HG02678 (cell line): Measurements from ENCODE around the gene ATP6AP1.

Experiments used
- ATAC-seq: cut with Tn5 transposase; IDR thresholded peaks from one replicate; pipeline ENCODE4 v1.9.1; 2021; ENCODE audit warnings: mild to moderate bottlenecking, moderate library complexity; ENCODE audit not compliant: unreplicated experiment

Gene ATP6AP1

DNA sequence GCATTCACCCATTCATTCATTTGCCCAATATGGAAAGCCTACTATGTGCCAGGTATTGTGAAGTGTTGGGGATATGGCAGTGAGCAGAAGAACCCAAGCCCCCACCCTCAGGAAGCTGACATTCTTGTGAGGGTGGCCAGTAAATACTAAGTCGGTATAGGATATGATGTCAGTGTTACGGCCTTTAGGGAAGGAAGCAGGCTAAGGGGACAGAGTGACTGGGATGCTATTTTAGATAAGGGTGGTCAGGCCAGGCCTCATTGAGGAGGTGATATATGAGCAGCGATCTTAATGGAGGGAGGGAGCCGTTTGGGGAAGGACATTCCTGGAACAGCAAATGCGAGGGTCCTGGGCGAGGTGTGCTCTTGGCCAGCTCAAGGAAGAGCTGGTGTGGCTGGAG lies 2.0 kb downstream of the ATP6AP1 start:
- ATAC-seq, result no peak

DNA sequence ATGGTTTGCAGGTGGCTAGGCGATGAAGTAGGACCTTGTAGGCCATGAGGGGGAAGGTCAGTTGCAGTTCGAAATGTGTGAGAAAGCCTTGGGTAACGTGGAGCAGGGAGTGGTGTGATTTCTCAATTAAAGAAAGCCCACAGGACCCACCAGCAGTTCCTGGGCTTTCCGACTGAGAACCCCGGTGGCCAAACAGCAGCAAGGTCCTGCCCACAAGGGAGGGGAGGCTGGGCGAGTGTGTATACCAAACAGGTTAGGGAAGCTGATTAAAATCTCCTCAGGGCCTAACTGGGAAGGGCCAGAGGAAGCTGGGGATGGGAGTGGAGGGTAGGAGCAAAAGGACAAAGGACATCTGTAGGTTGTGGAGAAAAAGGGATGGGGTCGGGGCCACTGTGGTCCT lies 2.4 kb downstream of the ATP6AP1 start:
- no peak for ATAC-seq

DNA sequence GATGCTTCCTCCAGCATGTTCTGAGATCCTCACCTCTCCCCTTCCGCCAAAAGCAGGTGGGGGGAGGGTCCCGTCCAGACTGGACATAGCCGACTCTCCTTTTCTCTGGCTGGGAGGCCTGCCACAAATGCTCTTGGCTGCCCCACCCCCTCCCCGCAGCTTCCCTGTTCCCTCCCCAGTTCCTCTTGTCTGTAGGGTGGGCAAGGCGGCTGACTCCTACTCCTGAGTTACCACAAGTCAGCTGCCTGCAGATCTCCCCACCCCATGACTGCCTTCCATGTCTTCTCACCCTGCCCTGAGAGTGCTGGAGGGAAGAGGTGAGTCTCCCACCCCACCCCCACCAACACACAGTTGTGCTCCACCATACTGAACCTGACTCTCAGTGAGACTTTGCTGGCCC lies 2.9 kb downstream of the ATP6AP1 start:
- ATAC-seq, result no peak

DNA sequence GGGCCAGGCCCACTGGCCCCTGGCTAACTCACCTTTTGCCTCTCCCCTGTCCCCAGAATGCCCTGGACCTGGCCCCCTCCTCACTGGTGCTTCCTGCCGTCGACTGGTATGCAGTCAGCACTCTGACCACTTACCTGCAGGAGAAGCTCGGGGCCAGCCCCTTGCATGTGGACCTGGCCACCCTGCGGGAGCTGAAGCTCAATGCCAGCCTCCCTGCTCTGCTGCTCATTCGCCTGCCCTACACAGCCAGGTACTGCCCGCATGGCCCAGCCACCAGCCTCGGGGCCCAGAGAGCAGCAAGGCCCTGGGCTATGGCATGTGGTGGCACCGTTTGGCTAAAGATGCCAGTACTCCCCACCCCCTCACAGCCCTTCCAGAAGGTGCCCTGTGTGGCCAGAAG lies 3.7 kb downstream of the ATP6AP1 start:
- ATAC-seq, result no peak

DNA sequence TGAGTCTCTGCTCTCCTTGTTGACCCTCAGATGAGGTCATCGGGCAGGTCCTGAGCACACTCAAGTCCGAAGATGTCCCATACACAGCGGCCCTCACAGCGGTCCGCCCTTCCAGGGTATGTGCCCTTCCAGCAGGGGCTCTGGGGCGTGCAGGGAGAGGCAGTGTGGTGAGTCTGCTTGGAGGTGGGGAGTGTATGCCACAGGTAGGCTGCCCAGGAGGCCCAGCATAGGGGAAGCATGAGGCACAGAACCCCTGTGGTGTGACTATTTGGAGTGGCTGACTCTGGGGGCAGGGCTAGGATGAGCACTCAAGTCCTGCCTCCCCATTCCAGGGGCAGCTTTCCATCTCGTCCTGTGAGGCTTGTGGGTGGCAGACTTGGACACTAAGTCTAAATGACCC lies 5.1 kb downstream of the ATP6AP1 start:
- ATAC-seq, result no peak

DNA sequence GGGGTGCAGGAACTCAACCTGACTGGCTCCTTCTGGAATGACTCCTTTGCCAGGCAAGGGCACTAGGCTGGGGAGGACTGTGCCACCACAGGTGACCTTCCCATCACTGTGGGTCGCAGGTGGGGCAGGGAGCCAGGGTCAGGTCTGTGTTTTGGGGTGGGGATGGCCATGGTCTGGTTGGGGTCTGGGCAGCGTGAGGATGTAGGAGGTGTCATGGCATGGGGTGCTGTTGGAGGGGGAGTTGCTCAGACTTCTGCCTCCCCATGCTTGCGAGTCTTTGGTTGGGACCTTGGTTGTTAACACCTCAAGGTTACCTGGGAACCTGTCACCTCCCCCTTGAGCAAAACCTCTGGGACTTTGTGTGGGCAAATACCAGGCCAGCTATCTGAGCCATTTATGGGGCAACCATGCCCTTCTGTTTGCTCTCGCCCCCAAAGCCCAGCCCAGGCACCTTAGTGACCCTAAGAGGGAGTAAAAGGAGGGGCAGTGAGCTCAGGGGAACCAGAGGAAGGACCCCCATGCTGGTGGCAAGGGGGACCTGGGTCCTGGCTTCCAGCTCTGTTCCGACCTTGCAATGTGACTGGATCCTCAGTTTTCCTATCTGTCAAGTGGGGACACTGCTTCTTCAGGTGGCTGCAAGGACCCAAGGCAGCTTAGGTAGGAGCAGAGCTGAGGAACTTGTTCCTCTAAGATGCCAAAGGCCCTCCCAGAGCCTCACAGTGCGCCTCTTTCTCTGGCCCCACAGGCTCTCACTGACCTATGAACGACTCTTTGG lies 6.1 kb downstream of the ATP6AP1 start:
- ATAC-seq, result no peak

DNA sequence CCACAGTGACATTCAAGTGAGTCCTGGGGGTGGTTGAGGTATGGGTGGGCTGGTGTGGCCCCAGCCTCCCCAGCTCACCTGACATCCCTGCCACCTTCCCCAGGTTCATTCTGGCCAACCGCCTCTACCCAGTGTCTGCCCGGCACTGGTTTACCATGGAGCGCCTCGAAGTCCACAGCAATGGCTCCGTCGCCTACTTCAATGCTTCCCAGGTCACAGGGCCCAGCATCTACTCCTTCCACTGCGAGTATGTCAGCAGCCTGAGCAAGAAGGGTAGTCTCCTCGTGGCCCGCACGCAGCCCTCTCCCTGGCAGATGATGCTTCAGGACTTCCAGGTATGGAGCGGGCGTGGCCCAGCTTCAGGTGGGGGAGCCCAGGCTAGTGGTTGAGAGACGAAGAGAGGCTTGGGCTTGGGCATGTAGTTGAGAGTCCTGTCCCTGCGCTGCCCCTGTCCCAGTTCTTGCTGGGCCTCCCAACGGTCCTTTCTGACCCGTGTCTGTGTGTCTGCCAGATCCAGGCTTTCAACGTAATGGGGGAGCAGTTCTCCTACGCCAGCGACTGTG lies 6.8 kb downstream of the ATP6AP1 start:
- ATAC-seq, result no peak

DNA sequence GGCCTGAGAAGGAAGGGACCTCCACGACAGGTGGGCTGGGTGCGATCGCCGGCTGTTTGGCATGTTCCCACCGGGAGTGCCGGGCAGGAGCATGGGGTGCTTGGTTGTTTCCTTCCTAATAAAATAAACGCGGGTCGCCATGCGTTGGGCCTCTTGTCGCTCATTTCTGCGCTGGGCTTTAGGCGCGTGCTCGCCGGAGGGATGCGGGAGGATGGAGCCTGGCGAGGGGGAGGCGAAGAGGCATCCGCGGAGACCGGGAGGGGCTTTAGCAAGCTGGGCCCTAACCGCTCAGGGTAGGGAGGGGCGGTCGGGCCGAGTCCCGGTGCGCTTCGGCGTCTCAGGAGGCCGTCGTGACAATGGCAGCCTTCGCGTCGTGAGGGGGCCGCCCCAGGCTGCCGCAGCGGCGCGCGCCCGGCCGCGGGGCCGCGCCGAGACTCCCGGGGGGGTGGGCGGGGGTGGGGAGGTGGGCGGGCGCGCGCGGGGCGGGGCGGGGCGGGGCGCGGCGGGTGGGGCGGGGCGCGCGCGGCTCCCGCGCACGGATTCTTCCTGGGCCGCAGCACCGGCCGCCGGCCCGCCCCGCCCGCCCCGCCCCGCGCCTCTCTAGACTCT lies 8.0 kb downstream of the ATP6AP1 start:
- ATAC-seq, result peak; percentile 39

DNA sequence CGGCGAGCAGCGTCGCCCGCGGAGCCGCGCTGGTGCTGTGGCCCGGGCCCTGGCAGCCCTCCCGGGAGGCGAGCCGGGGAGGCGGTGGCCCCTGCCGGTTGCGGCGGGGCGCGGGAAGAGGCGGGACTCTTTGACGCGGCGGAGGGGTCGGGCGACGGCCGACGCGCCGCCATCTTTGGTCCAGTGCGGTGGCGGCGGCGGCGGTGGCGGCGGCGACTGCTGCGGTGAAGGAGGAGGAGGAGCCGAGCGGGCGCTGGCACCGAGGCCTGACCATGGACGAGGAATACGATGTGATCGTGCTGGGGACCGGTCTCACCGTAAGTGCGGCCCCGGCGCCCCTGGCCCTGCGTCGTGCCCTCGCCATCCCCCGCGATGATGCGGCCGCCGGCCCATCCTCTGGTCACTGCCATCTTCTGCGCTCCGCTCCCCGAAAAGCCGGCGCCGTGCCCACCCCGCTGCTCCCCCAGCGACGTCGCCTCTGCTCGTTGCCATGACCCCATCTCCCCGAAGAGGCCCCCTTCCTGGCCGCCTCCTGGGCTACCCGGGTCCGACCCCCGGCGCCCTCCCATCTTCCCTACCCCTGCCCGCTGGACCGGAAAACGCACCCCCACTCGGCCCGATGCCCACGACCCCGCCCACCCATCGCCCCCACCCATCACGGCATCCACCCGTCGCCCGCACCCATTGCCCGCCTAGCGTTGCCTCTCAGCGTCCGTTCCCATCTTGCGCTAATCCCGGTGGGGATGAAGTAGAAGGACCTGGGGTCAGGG lies 8.7 kb downstream of the ATP6AP1 start, which contains the start of gene GDI1:
TSS of gene GDI1 (plus strand) at position 172 of the 770 bp plus-strand sequence. CDS start at position 273, 101 bp downstream.
- peak; percentile 66 for ATAC-seq

DNA sequence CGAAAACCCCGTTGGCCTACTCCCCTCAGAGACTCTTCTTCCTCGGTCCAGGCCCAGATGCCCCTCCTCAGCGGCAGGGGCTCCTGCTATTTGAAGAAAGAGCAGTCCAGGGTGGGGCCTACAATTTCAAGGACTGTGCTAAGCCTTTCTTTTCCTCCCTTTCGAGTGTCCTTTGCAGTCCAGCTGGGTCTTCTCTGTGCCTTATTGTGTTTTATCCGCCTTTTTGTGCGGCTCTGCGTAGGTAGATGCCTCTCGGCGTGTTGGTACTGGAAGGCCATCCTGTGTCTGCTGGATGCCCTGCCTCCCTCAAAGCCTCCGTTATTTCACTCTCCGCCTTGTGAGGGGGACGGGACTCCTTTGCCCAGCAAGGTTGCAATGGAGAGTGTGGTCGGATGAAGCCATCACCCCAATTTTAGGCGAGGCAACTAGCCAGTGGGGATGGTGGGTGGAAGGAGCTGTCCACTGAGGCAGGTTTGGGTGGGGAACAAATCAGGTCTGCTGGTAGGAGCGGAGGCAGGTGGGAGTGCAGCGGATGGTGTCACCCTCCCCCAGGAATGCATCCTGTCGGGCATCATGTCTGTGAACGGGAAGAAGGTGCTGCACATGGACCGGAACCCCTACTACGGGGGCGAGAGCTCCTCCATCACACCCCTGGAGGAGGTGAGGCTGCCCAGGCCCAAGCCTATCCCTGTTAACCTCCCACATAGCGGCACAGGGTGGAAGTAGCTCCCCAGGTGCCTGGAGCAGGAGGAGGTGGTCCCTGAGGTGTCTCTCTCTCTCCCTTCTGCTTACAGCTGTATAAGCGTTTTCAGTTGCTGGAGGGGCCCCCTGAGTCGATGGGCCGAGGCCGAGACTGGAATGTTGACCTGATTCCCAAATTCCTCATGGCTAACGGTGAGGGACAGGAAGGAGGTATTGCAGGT lies 9.8 kb downstream of the ATP6AP1 start:
- ATAC-seq, result no peak

DNA sequence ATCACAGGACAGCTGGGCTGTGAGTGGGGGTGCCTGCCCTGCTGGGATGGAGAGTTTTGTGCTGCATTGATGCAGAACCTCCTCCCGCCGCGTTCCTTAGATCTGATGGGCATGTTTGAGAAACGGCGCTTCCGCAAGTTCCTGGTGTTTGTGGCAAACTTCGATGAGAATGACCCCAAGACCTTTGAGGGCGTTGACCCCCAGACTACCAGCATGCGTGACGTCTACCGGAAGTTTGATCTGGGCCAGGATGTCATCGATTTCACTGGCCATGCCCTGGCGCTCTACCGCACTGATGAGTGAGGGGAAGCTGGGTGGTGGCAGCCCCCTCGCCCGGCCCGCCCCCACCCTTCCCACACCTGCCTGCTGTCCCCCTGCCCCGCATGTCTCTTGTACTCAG lies 11.4 kb downstream of the ATP6AP1 start:
- ATAC-seq, result no peak

DNA sequence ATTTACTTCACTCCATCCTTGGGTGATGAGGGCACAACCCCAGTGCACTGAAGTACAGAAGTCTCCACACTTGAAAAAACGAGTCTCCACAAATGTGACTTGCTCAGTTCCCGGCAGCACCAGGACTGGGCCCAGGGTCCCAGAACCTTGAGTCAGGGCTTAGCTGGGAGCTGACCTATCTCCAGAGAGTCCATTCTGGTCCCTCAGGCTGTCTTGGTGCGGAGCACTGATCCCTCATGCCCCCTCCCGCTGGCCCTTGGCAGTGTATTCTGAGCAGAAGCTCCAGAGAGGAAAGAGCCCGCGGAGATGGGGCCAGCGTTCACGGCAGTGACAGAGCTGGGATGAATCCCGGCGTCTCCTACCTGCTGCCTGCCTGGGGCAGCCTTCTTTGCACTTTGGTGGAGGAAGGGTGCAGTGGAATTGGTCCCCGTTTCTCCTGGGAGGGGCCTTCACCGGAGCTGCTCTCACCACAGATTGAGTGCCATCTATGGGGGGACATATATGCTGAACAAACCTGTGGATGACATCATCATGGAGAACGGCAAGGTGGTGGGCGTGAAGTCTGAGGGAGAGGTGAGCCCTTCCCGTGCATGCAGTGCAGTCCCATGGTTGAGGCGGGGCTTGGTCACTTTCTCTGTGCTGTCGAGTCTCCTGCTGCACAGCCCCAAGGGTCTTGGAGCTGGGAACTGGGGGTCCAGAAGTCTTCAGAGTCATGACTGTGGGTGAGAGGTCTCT lies 12.3 kb downstream of the ATP6AP1 start:
- ATAC-seq, result no peak

DNA sequence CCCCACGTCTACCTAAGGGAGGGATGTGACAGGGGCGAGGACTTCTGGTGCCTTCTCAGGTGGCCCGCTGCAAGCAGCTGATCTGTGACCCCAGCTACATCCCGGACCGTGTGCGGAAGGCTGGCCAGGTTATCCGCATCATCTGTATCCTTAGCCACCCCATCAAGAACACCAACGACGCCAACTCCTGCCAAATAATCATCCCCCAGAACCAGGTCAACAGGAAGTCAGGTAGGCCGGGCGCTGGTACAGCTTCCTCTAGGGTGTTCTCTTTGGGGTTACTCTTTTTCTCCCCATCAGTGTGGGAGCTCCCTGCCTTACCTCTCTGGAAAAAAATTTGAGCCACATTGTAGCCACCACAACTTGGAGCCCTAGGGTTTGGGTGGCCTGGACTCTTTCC lies 13.1 kb downstream of the ATP6AP1 start:
- no peak for ATAC-seq

DNA sequence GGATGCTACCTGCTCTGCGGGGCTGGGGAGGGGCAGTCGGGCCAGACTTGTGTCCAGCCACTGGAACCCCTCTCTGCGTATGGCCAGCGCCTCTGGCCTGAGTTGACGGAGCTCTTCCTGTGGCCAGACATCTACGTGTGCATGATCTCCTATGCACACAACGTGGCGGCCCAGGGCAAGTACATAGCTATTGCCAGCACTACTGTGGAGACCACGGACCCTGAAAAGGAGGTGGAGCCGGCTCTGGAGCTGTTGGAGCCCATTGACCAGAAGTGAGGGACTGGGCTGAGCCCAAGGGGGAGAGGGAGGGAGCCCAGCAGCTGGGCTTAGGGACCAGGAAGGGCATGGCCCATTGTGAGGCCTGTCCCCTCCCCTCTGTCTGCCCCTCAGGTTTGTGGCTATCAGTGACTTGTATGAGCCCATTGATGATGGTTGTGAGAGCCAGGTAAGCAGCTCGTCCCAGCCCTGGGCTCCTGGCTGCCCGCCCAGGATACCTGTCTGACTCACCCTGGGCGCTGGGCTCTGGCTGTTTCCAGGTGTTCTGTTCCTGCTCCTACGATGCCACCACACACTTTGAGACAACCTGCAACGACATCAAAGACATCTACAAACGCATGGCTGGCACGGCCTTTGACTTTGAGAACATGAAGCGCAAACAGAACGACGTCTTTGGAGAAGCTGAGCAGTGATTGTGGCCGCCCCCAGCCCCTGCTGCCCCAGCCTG lies 13.7 kb downstream of the ATP6AP1 start:
- ATAC-seq, result no peak

DNA sequence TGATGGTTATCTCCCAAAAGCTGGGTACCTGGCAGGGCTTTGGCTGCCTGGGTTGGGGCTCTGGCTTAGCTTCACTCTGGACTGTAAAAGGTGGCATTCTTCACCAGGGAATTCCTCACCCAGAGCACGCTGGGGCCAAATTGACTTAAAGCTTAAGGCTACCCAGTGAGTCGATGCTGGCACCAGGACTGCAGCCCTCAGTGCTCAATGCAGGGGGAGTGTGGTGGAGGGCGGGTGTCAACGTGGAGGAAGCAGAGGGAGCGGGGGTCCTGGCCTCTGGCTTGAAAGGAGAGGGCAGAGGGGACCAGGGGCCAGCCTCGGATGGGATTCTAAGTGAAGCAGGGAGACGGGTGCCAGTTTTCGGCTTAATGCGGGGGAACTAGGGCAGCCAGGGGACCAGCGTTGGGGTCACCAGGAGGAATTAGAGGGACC lies 15.0 kb downstream of the ATP6AP1 start:
- ATAC-seq, result no peak

DNA sequence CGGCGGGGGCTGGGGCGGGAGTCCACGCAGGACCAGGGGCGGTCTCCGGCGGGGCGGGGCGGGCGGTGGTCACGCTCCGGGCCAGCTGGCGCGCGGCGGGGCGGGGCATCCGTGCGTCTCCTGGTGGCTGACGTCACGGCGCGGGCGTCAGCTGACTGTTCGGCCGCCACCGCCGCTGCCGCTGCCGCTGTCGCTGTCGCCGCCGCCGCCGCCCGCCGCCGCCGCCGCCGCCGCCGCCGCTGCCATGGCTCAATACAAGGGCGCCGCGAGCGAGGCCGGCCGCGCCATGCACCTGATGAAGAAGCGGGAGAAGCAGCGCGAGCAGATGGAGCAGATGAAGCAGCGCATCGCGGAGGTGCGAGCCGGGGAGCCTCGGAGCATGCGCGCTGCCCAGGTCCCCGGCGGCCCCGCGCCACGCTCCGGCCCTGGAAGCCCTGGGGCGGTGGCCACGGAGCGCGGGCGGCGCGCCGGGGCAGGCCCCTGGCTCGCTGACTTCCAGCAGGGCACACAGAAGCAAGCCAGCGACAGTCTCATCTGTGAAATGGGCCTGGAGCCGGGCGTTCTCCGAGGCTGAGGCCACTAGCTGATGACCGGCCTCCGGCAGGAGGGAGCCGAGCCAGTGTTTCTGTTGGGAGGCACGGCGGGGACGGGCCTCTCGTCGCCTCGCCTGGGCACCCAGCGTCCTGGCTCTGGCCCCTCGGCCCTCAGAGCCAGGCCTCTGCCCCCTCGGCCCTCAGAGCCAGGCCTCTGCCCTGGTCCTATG lies 15.7 kb downstream of the ATP6AP1 start, which contains the start of gene FAM50A:
TSS of gene FAM50A (plus strand) at position 150 of the 763 bp plus-strand sequence. CDS start at position 245, 95 bp downstream.
- peak; percentile 89 for ATAC-seq

DNA sequence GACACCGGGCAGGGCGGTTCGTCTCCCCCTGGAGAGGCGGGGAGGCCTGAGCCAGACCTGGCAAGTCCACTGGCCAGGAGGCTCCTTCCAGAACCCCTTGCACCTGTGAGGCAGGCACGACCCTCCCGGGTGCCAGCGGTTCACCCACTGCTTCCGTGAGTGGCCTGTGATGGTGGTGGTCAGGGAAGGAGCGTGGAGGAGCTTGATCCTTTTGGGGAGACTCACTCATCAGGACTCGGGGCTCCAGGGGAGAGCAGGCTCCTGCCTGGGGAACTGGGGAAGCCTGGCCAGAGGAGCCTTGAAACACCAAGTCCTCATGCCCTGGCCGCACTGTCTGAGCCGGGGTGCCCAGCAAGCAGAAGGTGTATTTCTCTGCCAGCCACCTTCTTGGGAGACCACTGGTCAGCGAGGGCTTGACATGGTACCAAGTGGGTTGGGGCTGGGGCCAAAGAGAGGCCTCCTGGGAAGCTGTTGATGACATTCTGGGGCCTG lies 16.3 kb downstream of the ATP6AP1 start:
- no peak for ATAC-seq

DNA sequence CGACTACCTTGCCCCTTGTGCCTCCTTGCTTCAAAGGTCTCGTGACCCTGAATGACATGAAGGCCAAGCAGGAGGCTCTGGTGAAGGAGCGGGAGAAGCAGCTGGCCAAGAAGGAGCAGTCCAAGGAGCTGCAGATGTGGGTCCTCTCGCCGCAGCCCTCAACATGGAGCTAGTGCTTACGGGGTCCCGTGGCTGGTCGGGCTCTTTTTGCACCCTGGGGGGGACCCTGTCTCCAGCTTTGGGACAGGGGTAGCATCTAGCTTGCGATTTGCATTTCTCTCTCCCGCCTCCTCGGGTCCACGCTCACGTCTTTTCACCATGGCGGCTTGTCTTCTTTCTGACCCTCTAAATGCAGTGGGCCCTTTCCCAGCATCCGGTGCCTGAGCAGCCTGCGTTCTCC lies 17.3 kb downstream of the ATP6AP1 start:
- ATAC-seq, result no peak
